ENCODE measurements around the gene IGSF9. TPM values are rescaled to one million over a fixed set of nuclear protein-coding genes. Genes with fewer than 3 reads are reported as not detected.

The IGSF9 gene
- total and polyA plus RNA-seq, 2 of the 4 experiments (the other 2 are of a cell fraction): 0.05 TPM; not detected in 1

DNA sequence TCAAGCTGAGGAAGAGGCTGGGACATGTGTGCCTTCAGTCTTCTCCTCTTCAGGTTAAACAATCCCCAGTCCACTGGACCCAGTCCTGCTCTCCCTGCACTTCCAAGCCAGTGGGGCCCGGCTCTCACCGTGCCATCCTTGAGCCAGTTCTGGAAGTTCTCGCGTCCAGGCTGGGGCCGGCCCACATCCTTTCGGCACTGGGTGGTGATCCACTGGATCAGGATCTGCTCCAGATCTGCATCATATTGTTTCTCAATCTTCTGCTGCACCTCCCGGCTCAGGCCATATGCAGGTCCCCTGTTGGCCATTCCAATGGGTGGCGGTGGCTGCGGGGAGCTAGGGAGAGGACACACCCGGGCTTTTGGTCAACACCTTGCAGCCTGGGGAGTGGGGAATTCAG lies 25.2 kb downstream of the IGSF9 start:
- Histone ChIP-seq H3K4me2 (ENCODE audit: low read depth, low read length) (no peak overlapping the region), H2AFZ (replicated peaks; ENCODE audit: low read length, poor library complexity) (no peak overlapping the region), H4K5ac (ENCODE audit: low read depth, low read length) (no peak overlapping the region), H3K14ac (replicated peaks; ENCODE audit: low read depth, low read length) (no peak overlapping the region), H2BK120ac (ENCODE audit: low read depth, low read length) (no peak overlapping the region), H2AK9ac (replicated peaks; ENCODE audit: low read depth, low read length, poor library complexity) (no peak overlapping the region), H4K8ac (ENCODE audit: low read depth in 2 of 2, low read length in 2 of 2) (no peak overlapping the region), H2AK5ac (ENCODE audit: low read depth, low read length) (peak overlapping the region; percentile 36; the same call in 1 of the 2 replicates), H3K4ac (ENCODE audit: low read depth, low read length) (no peak overlapping the region), H3K9ac (ENCODE audit: low read depth, low read length) (no peak overlapping the region), H3K23ac (ENCODE audit: low read depth, low read length) (peak overlapping the region; percentile 3; the same call in 1 of the 2 replicates), H4K20me1 (ENCODE audit: insufficient read depth, low read length) (peaks cover 82% of the 10 kb centered on the region), H3K79me1 (ENCODE audit: low read depth in 1 of 2, low read length in 2 of 2) (peaks cover 9 to 77% of the 10 kb centered on the region in 2 experiments), H3K4me3 (ENCODE audit: insufficient read depth, low read depth, low read length) (no peak overlapping the region), H4K91ac (ENCODE audit: insufficient read depth, low read depth, low read length) (no peak overlapping the region), H3K36me3 (ENCODE audit: control insufficient read depth, insufficient read depth, low read length) (peaks cover 37% of the 10 kb centered on the region), H2BK20ac (ENCODE audit: low read depth, low read length) (no peak overlapping the region), H3K9me3 (ENCODE audit: control insufficient read depth, insufficient read depth, low read length) (no peaks in the 10 kb centered on the region), H2BK15ac (ENCODE audit: low read depth, low read length) (no peak overlapping the region), H2BK5ac (ENCODE audit: low read depth, low read length, poor library complexity, severe bottlenecking) (no peak overlapping the region), H3K9me1 (ENCODE audit: insufficient read depth, low read length) (peaks cover 41% of the 10 kb centered on the region), H3K27me3 (ENCODE audit: control insufficient read depth, insufficient read depth, low read length) (no peaks in the 10 kb centered on the region), H3K27ac (ENCODE audit: insufficient read depth, low read length) (no peak overlapping the region), H3K4me1 (ENCODE audit: control insufficient read depth, insufficient read depth, low read length) (peaks cover 35% of the 10 kb centered on the region), H3K18ac (ENCODE audit: low read depth, low read length) (no peak overlapping the region), H3K56ac (ENCODE audit: extremely low read depth, insufficient read depth, low read length) (no peak overlapping the region)
- intact Hi-C loops (cut with micrococcal nuclease) (loop anchor here (10.0 kb wide), 1 partner anchor 295 kb away; no protein-coding TSS in a partner anchor), in situ Hi-C loops (cut with MboI; ENCODE audit: low sequenced_read_pairs) (no loop called here), dilution Hi-C loops (cut with HindIII; ENCODE audit: low sequenced_read_pairs, unreplicated experiment) (no loop called here)
- WGBS, 2 experiments (ENCODE audit: extremely low coverage in 2 of 2, insufficient read length in 1 of 2): 97% methylated on average over 6 of the region's 10 CpGs; no CpG with 5 or more reads in 1 of the 2 experiments
- DNase-seq (no peak), ATAC-seq (ENCODE audit: low read depth) (no peak)
- BruUV-seq (replicated peaks): no TSS peak
- ChIA-PET CTCF (no interaction called here), POLR2A (ENCODE audit: unreplicated experiment) (no interaction called here)
- no peak for TF ChIP-seq CEBPB (IDR thresholded peaks at IDR 0.05; ENCODE audit: low read depth, low read length)
- no peak for TF ChIP-seq BHLHE40 (IDR thresholded peaks at IDR 0.05; ENCODE audit: low read depth, low read length)
- TF ChIP-seq CTCF (conservative IDR thresholded peaks at IDR 0.05; ENCODE audit: low read depth, low read length): no peak
- TF ChIP-seq USF2 (IDR thresholded peaks at IDR 0.05; ENCODE audit: low read depth, low read length): no peak
- TF ChIP-seq CHD1 (IDR thresholded peaks at IDR 0.05; ENCODE audit: low read depth, low read length): no peak
- no peak for TF ChIP-seq MAFK (IDR thresholded peaks at IDR 0.05; ENCODE audit: low read depth, low read length)
- no peak for TF ChIP-seq ELK1 (IDR thresholded peaks at IDR 0.05; ENCODE audit: borderline replicate concordance, low read depth, low read length)
- no peak for TF ChIP-seq RFX5 (IDR thresholded peaks at IDR 0.05; ENCODE audit: low read depth, low read length)

All from IMR-90 (cell line).